Measurements from ENCODE around the gene NRTN. TPM values are rescaled to one million over a fixed set of nuclear protein-coding genes. Genes with fewer than 3 reads are reported as not detected.

Gene NRTN
- total RNA-seq, 4 donors from 2014 or later, result not detected

DNA sequence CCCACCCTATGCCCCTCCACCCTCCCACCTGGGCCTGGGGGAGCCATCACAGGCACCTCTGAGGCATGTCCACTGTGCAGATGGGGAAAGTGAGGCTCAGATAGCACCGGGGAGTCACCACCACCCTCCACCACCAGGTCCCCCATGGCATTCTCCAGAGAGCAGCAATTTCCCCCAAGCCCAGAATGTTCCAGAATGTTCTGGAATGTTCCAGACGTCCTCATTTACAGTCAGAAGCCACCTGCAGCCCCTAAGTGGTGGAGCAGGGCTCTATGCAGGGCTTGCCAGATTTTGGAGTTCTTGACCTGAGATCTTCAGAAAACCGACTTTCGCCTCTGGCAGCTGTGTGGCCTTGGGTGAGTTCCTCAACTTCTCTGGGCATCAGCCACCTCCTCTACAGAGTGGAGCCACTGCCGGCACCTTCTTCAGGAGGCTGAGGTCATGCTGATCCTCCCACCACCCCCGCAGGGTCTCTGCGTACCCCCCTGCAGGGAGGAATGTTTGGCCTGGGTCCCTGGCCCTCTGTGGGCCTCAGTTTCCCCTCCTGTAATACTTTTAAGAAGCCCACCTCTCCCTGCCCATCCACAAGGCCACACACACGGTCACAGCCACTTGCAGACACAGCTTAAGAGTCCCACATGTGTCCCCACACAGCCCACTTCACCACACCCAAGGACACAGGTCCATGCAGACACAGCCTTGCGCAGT lies 59.3 kb downstream of the NRTN start:
- TF ChIP-seq, protein P1, sequence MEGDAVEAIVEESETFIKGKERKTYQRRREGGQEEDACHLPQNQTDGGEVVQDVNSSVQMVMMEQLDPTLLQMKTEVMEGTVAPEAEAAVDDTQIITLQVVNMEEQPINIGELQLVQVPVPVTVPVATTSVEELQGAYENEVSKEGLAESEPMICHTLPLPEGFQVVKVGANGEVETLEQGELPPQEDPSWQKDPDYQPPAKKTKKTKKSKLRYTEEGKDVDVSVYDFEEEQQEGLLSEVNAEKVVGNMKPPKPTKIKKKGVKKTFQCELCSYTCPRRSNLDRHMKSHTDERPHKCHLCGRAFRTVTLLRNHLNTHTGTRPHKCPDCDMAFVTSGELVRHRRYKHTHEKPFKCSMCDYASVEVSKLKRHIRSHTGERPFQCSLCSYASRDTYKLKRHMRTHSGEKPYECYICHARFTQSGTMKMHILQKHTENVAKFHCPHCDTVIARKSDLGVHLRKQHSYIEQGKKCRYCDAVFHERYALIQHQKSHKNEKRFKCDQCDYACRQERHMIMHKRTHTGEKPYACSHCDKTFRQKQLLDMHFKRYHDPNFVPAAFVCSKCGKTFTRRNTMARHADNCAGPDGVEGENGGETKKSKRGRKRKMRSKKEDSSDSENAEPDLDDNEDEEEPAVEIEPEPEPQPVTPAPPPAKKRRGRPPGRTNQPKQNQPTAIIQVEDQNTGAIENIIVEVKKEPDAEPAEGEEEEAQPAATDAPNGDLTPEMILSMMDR (IDR thresholded peaks at IDR 0.05; ENCODE audit: low read depth), result no peak

DNA sequence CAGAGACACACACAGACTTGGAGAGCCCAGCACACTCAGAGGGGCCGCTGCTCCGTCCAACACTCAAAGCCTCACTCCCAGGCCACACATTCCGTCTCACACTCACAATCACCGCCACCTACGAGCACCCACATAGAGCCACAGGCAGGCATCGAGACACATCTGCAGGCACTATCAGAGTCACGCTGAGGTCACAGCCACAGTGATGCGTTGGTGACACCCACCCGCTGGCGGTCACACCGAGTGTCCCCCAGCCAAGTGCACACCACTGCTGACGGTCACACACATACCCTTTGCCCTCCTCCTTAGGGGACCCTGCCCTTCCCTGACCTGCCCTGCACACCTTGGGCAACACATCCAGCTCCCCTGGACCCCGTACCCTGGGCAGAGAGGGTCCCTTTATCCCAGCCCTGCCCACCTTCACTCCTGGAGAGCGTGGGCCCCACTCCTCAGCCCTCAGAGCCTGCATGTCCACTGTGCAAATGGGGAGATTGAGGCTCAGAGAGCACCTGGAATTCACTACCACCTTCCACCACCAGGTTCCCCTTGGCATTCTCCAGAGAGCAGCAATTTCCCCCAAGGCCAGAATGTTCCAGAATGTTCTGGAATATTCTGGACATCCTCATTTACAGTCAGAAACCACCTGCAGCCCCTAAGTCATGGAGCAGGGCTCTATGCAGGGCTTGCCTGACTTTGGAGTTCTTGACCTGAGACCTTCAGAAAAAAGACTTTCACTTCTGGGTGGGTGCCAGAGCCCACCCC lies 60.0 kb downstream of the NRTN start:
- TF ChIP-seq, protein P1 (IDR thresholded peaks at IDR 0.05; ENCODE audit: low read depth), result no peak

DNA sequence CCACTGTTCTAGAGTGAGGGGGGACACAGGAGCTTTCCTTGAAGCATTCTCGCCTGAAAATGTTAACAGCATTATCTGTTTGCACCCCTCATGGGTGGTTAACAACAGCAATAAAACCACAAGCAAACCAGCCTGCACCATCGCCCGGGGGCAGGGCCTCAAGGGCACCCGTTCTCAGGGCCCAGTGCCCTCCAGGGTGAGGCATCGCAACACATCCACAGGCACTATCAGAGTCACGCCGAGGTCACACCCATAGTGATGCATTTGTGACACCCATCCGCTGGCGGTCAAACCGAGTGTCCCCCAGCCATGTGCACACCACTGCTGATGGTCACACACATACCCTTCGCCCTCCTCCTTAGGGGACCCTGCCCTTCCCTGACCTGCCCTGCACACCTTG lies 60.9 kb downstream of the NRTN start:
- TF ChIP-seq, protein P1 (IDR thresholded peaks at IDR 0.05; ENCODE audit: low read depth), result no peak

DNA sequence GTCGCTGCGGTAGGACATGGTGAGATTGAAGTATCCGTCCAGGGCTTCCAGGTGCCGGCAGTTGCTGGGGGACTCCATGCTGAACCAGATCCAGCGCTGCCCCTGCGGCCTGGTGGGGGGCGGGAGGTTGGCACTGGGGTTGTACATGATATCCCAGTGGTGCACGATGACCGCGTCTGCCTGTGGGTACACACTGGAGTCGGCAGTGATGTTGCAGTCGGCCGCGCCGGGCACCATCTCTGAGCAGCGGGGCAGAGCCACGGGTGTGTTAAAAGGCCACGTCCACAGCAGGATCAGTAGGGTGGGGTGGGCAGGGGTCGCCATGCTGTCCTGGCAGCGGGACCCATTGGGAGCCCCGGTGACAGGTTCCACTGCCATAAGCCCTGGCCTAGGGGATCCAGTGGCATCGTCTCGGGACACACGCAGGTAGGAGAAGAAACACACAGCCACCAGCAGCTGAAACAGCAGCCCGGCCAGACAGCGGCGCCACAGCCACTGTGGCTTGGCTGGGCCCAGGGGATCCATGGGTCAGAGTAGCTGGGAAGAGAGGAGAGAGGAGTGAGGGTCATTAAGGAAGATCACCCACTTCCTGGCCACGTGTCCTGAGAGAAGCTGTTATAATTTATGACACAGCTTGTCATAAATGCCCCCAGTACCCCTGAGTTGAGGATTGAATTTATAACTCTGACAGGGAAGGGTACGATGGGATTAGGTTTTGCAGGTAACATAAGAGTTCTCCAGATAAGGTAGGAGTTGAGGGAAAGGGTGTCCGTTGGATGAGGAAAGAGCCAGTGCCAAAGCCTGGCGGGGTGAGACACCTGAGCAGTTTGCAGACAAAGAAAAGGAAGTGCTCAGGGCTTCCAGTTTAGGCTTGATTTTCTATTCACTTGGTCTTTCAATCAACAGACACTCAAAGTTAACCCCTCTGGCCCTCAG lies 62.6 kb downstream of the NRTN start:
- TF ChIP-seq, protein P1 (IDR thresholded peaks at IDR 0.05; ENCODE audit: low read depth), result no peak

DNA sequence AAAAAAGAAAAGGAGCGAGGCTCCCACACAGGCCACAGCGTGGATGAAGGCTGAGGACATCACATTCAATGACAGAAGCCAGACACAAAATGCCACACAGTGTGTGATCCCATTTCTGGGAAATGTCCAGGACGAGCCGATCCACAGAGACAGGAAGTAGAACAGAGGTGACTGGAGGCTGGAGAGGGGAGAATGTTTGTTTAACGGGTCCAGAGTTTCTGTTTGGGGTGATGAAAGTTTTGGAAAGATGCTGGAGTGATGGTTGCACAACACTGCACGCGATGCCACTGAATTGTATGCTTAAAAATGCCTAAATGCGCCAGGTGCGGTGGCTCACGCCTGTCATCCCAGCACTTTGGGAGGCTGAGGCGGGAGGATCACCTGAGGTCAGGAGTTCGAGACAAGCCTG lies 66.1 kb downstream of the NRTN start:
- TF ChIP-seq, protein P1 (IDR thresholded peaks at IDR 0.05; ENCODE audit: low read depth), result no peak

DNA sequence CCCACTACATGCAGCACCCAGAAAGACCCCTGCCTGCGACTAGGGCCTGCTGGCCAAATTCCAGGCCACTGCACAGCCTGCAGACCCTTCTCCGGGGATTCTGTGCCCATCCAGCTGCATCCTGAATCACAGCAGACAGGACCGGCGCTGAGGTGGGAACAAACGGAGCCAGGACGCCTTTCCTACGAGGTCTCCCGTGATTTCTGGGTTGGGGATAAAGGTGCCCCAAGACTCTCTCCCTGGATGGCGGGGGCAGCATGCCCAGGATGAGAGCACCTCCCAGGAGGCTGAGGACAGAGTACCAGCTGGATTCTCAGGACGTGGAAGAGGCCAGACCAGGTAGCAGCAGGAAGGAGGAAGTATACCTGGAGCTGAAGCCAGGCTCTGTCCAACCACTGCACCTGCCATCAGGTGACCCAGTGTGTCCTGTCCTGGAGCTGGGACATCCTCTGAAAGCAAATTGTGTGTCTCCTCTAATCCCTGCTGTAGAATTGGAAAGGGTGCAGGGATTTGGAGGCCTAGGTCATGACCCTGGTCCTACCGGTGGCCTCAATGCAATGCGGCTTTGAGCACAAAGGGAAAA lies 68.8 kb downstream of the NRTN start:
- TF ChIP-seq, protein P1 (IDR thresholded peaks at IDR 0.05; ENCODE audit: low read depth), result no peak

Measured in subcutaneous adipose tissue (tissue), 4 donors.